NCI-H2196 treated with DMSO at 0.1 percent for 48 hours (cell line): ENCODE measurements around the gene LMTK2.

Experiments
- DNase-seq: peaks from one replicate; lab custom pipeline; 2025; ENCODE audit not compliant: unreplicated experiment; lab: John Stamatoyannopoulos, UW

The LMTK2 gene

GRCh38 chr7:98233219-98234070 is 126.8 kb downstream of the LMTK2 start:
- DNase-seq: no peak

- DNase-seq: no peak
Observed at GRCh38 chr7:98234429-98235147, 127.9 kb downstream of the LMTK2 start.

GRCh38 chr7:98235901-98236300 is 129.2 kb downstream of the LMTK2 start:
- DNase-seq: no peak

DNA sequence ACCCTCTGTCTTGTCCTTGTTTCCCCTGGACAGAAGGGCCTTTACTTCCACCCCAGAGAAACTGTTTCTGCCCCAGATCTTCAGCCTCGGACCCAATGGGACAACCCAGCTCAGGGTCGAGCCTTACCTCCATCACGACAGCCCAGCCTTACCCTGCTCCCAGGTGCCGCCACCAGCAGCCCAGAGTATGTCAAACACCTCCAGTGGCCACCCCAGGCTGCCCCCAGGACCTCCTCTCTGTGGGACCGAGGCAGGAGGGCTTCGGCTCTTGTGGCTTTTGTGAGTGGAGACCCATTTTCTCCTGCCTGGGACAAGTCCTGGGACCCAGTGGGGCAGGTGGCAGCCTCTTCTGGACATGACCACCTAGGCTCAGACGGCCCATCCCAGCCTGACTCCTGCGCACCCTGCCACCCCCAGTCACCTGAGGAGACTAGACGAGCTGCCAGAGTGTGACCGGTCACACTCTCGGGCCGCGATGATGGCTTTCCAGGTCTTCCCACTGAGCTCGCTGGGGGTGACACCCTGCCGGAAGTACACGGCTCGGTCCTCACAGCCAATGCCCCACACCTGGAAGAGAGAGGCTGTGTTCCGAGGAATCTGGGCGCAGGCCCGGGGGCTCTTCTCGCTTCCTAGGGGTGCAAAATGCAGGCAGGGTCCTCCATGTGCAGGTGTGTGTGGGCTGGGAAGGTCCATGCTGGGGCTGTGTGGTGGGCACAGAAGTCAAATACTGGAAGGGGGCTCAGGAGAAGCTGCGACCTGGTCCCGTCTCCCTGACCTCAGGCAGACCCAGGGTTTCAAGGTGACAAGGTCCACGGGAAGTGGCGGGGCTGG is 129.9 kb downstream of the LMTK2 start:
- no peak for DNase-seq

DNA sequence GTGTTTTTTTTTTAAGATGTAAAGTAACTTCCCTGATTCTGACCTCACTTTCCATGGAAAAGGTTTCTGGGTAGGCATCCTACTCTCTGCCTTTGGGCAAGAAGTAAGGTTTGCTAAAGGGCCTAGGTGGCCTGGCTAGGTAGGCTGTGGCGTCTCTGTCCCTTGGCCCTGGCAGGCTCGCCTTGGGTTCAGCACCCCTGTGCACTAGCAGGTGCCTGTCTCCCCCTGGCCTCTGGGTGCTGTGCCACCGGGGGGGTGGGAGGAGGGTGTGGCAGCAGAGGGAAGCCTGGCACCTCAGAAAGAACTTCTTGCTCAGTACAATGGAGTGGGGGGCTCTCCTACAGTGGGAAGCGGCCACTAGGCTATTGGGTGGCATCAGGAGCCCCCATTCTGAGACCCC is 131.4 kb downstream of the LMTK2 start:
- DNase-seq: no peak

DNA sequence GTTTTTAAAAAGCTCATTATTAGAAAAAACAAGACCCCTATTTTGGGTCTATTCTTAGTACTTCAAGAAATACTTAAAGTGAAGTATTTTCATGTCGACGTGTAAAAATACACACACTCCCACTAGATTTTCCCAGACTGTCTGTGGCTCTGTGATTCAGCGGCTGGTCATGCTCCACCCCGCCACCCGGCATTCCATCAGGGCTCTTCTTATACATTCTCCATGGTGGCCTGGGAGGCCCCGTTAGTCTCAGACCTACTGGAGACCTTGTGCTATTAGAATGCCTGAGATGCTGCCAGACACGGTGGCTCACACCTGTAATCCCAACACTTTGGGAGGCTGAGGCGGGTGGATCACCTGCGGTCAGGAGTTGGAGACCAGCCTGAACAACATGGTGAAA is 132.3 kb downstream of the LMTK2 start:
- DNase-seq: no peak

DNA sequence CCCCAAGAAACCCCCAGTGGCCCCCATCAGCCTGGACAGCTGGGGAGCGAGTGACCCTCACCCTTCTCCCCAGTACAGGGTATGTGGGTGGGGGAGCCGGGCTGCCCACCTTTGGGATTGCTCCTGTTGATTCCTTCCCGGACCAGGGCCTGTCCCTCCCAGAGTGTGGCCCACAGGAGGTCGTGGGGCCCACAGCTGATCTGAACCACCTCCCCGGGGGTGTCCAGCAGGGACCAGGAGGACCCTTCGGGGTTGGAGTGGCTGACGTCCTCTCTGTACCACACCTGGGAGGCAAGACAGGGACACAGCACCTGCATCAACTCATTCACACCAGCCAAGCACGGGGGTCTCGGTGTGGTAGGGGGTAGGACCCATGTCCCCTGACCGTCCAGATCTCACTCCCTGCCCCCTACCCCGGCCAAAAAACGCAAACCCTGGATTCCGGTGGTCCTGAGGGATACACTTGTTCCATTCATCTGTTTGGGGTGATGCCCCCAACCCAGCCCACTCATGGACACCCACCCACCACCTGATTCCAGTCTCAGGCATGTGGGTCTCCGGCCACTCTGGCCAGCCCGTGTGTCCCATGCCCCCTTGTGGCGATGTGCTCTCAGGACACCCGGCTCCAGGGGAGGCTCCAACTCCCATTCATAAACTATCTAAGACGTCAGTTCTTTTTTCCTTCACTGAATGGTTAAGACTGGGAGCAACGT is 134.5 kb downstream of the LMTK2 start:
- no peak for DNase-seq

GRCh38 chr7:98241674-98242241 is 135.1 kb downstream of the LMTK2 start:
- DNase-seq: no peak

DNA sequence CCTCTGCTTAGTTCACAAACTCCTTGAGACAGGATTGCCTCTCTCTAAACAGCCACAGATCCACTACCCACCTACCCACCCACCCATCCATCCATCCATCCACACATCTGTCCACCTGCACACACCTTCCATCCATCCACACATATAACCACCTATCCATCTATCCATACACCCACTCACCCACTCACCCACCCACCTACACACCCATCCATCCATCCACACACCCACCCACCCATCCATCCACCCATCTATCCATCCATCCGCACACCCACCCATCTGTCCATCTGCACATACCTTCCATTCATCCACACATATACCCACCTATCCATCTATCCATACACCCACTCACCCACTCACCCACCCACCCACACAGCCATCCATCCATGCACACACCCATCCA is 135.7 kb downstream of the LMTK2 start:
- DNase-seq: no peak

DNA sequence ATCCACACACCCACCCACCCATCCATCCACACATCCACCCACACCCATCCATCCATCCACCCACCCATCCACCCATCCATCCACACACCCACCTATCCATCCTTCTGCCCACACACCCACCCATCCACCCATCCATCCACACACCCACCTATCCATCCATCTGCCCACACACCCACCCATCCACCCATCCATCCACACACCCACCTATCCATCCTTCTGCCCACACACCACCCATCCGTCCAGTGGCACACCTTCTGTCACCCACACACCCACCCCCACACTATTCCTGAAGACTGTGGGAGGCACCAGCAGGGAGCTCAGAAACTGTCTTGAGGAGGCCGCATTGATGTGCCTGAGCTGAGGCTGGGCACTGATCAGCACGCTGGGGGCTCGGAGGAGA is 136.3 kb downstream of the LMTK2 start:
- DNase-seq: no peak

DNA sequence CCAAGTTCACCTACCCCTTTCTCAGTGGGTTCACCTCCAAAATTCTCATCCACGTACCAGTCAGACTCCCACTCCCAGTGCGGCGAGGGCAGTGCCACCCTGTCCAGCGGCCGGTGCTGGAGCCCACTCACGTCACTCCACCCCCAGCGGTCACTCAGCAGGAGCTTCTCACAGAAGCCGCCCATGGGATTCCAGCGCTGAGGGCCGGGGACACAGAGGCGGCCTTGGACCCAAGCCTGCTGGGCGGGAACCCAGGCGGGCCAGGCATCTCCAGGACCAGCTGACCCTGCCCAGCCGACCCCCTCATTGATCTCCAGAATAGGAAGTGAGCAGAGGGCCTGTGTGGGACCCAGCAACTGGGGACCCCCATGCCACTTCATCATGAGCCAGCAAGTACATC is 138.2 kb downstream of the LMTK2 start:
- DNase-seq: no peak

DNA sequence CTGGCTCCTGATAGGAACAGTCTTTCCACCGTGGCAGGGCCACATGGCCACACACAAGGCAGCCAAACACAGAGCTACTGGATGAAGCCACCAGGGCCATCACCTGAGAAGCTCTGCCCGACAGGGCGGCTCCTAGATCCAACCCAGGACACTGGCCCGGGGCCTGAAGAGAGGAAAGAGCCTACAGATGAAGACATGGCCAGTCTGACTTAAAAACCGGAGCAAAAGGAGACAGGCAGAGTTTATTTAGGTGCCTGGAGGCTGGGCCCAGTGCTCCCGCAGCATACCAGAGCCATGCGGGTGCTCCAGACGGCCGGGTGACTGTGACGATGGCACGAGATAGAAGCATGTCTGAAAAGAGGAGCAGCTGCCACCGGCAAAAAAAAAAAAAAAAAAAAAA is 141.5 kb downstream of the LMTK2 start:
- no peak for DNase-seq

- no peak for DNase-seq
Observed at GRCh38 chr7:98249106-98249505, 142.4 kb downstream of the LMTK2 start.

- no peak for DNase-seq
Observed at GRCh38 chr7:98250789-98251188, 144.1 kb downstream of the LMTK2 start.

GRCh38 chr7:98251231-98251600 is 144.6 kb downstream of the LMTK2 start:
- DNase-seq: no peak

DNA sequence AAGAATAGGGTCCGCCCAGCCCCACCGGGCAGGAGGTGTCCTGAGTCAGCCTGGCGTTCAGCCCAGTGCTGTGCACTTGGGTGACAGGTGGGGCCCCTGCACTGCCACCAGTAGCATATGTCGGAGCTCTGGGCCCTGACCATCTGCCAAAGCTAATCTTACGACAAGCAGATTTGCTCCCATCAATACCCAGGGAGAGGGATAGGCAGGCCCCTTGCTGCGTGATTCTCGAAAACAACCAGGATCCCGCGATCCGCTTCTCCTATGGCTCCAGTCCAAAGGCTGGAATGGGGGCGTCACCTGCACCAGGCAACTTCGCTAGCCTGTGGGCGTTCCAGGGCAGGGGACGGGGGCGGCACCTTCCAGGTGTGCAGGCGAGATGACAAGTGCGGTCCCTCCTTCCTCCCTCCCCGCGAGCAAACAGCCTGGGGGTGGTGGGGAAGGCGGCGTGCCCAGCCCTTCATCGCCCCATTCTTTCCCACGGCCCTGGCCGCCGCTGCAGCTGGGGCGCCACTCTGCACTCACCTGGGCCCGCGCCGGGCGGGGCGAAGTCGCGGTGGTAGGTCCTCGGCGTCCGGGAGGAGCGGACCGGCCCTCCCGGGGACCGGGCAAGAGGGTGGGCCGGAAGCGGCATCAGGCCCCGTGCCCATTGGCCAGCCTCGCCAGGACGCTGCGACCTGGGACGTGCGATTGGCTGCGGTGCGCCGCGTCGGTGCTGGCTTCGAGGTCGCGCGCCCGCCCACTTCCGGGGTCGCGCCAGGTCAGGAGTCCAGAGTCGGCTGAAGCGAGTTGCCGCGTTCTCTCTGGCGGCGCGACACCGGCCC is 145.2 kb downstream of the LMTK2 start, which contains the start of gene TECPR1:
Gene TECPR1 (minus strand): TSS at position 632 of the 824 bp plus-strand sequence. CDS start 6,086 bp downstream, outside the sequence.
- DNase-seq: peak; percentile 87

DNA sequence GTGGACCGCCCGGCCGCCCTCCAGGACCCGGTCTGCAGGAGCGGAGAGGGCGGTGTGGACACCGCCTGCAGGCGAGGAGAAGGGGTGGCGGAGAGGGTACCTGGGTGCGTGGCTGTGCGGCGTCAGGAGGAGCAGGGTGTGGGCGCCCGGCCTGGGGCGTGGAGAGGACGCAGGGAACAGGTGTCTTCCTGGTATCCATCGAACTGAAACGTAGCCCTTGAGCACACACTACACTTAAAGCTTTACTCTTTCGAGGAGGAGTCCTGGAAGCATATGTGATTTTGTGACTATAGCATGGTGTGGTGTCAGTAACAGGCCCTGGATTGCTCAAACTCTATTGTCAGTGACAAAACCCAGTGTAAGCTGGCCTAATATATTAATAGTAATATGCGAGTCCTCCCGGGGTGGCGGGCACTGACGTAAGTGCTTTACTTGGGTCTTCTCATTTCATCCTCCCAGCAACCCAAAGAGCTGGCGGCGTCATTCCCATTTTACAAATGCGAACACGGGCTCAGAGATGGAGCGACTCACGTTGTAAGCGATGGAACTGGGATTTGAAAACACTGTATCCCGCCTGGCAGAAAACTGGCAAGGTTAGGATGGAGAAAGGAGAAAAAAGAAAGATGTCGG is 145.9 kb downstream of the LMTK2 start:
- DNase-seq: no peak

DNA sequence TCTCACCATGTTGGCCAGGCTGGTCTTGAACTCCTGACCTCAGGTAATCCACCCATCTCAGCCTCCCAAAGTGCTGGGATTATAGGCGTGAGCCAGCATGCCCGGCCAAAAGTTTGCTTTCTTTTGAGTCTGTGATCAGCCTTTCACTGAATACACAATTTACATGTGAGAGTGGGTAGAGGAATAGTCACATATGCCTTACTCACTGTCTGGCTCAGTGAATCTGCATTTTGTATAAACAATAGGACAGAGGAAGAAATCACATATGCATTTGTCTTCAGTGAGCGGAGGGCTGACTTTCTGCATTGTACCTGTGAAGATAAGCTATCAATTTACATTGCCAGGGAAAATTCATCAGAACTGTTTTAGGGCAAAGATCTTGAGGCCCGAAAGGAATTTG is 147.9 kb downstream of the LMTK2 start:
- no peak for DNase-seq

DNA sequence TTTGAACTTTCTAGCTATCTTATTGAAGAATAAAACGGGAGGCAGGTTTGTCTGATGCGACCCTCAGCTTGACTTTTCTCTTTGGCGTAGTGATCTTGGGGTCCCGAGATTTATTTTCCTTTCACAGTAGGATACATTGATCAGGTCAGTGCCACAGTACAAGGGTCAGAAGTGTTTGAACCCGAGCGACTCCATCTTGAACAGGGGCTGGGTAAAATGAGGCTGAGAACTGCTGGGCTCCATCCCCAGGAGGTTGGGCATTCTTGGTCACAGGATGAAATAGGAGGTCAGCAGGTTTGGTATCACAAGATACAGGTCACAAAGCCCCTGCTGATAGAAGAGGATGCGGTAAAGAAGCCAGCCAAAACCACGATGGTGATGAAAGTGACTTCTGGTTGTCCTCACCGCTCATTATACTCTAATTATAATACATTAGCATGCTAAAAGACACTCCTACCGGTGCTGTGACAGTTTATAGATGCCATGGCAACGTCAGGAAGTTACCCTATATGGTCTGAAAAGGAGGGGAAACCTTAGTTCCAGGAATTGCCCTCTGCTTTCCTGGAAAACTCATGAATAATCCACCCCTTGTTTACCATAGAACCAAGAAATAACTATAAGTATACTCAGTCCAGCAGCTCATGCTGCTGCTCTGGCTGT is 148.4 kb downstream of the LMTK2 start:
- no peak for DNase-seq
